Central memory CD8-positive, alpha-beta T cell (primary cell): ENCODE measurements around the gene ABCG1.

Experiments
- ATAC-seq: fragments of 150-1000 bp; cut with Tn5 transposase; replicated peaks from 2 replicates; pipeline ENCODE4 v1.10.0; 2022; ENCODE audit warnings: mild to moderate bottlenecking, moderate FRiP score, moderate number of reproducible peaks; ENCODE audit not compliant: poor library complexity, severe bottlenecking; ENCODE audit errors: extremely low read depth
- DNase-seq, 2 donors: peaks; one replicate each; pipeline ENCODE4 v3.0.0; 2021; ENCODE audit warnings: low spot score in 2 of 2
- H3K27ac Mint-ChIP-seq: one replicate; pipeline ENCODE4 v1.8.0; 2022; ENCODE audit warnings: low read depth, mild to moderate bottlenecking, moderate library complexity, mixed read lengths
- H3K27me3 Mint-ChIP-seq: one replicate; pipeline ENCODE4 v1.8.0; 2022; ENCODE audit warnings: mixed read lengths
- H3K36me3 Mint-ChIP-seq: one replicate; pipeline ENCODE4 v1.8.0; 2022; ENCODE audit warnings: mild to moderate bottlenecking, moderate library complexity, mixed read lengths; ENCODE audit not compliant: insufficient read depth
- H3K4me1 Mint-ChIP-seq: one replicate; pipeline ENCODE4 v1.8.0; 2022; ENCODE audit warnings: mixed read lengths
- H3K4me3 Mint-ChIP-seq: one replicate; pipeline ENCODE4 v1.8.0; 2022; ENCODE audit warnings: mild to moderate bottlenecking, moderate library complexity, mixed read lengths
- H3K9me3 Mint-ChIP-seq: one replicate; pipeline ENCODE4 v1.8.0; 2022; ENCODE audit warnings: mixed read lengths

ABCG1 gene

DNA sequence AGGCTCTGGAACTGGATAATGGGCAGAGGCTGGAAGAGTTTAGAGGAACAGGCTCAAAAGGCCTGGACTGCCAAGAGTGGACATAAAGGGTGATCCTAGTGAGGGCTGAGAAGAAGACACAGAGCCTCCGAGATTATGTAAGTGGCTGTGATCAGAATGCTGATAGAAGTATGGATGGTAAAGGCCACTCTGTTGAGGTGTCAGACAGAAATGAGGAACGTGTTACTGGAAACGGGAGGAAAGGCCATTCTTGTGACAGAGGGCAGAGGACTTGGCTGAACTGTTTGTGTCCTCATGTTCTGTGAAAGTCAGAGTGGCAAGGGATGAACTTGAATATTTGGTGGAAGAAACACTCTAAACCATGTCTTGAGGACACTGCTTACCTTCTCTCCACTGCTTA is 6.7 kb upstream of the ABCG1 start:
- DNase-seq (no peak), ATAC-seq (no peak)
- Mint-ChIP-seq H3K36me3 (peaks cover 3% of the 10 kb centered on the region), H3K27ac (no peak overlapping the region), H3K9me3 (no peaks in the 10 kb centered on the region), H3K4me3 (no peak overlapping the region), H3K27me3 (no peaks in the 10 kb centered on the region), H3K4me1 (peaks cover 8% of the 10 kb centered on the region)

- H3K27ac Mint-ChIP-seq: no peak overlapping the region
- no peak overlapping the region for H3K4me3 Mint-ChIP-seq
- H3K27me3 Mint-ChIP-seq: no peaks in the 10 kb centered on the region
- ATAC-seq (no peak), DNase-seq (no peak)
- H3K9me3 Mint-ChIP-seq: no peaks in the 10 kb centered on the region
- peaks cover 8% of the 10 kb centered on the region for H3K4me1 Mint-ChIP-seq
- H3K36me3 Mint-ChIP-seq: peaks cover 3% of the 10 kb centered on the region
Measured at GRCh38 chr21:42213082-42213774, 5.7 kb upstream of the ABCG1 start.

DNA sequence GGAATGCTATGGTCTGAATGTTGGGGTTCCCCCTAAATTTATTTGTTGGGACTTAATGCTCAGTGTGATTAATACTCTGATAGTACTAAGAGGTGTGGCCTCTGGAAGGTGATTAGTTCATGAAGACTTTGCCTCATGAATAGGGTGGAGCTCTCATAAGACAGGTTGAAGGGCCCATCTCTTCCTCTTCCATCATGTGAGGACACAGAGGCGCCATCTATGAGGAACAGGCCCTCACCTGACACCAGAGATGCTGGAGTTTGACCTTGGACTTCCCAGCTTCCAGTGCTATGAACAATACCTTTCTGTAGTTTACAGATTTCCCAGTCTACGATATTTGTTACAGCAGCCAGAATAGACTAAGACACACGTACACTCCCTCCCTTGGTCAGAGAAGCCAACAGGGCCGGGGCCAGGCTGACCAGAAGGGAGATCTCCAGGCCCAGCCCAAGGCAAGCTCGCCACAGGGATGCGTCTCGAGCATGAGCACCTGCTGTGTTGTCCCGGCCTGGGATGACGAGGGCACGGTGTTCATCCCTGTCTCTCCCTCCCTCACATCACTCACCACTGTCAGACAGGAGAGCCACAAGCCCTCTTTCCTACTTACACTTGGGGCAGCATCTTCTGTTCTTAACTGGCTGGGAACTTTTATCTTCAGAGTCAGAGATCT is 4.7 kb upstream of the ABCG1 start:
- no peak for ATAC-seq
- Mint-ChIP-seq H3K36me3 (peaks cover 3% of the 10 kb centered on the region), H3K4me1 (peaks cover 8% of the 10 kb centered on the region), H3K27ac (no peak overlapping the region), H3K4me3 (no peak overlapping the region), H3K27me3 (no peaks in the 10 kb centered on the region), H3K9me3 (no peaks in the 10 kb centered on the region)
- no peak for DNase-seq

GRCh38 chr21:42214921-42215320 is 4.0 kb upstream of the ABCG1 start:
- no peak for ATAC-seq
- H3K4me1 Mint-ChIP-seq: peaks cover 10% of the 10 kb centered on the region
- no peak for DNase-seq
- H3K36me3 Mint-ChIP-seq: peaks cover 6% of the 10 kb centered on the region
- H3K4me3 Mint-ChIP-seq: no peak overlapping the region
- H3K27ac Mint-ChIP-seq: no peak overlapping the region
- H3K27me3 Mint-ChIP-seq: no peaks in the 10 kb centered on the region
- H3K9me3 Mint-ChIP-seq: no peaks in the 10 kb centered on the region

GRCh38 chr21:42215942-42216725 is 2.8 kb upstream of the ABCG1 start:
- H3K36me3 Mint-ChIP-seq: peaks cover 10% of the 10 kb centered on the region
- H3K4me3 Mint-ChIP-seq: no peak overlapping the region
- H3K9me3 Mint-ChIP-seq: no peaks in the 10 kb centered on the region
- H3K27ac Mint-ChIP-seq: no peak overlapping the region
- no peaks in the 10 kb centered on the region for H3K27me3 Mint-ChIP-seq
- no peak for DNase-seq
- H3K4me1 Mint-ChIP-seq: peaks cover 18% of the 10 kb centered on the region
- no peak for ATAC-seq

DNA sequence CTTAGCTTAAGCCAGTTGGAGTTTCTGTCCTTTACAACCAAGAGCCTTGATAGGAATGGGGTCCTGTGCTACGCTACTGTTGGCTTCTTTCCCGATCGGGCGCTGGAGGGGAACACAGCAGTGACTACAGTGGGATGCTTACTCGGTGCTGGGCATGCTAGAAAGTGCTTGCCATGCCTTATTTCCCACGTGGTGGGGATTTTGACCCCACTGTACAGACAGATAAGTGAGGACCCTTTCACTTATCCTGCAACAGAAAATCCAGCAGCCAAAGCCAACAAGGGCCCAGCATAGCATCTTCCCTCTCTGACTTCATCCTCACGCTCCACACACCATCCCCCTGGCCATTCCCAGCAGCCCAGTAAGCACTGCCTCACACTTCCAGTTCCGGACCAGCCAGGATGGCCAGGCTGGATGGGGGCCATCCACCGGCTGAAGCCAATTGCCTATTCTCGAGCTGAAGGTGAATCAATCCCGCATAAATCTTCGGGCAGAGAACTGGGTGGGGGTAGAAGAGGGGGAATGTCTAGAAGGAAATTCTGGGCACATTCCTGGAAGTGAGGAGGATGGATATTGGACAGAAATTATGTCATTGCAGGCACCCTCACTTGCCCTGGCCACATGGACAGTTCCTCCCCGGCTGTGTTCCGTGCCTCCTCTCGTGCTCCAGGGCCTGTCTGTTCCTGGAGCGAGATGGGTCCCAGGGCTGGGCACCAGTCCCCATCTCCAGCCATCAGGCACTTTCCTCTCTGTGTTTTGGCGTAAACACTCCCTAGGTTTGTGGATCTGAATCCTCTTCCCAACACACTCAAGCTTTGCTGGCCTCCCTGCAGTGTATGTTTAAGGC is 2.0 kb upstream of the ABCG1 start:
- no peaks in the 10 kb centered on the region for H3K9me3 Mint-ChIP-seq
- ATAC-seq (no peak), DNase-seq (no peak)
- no peak overlapping the region for H3K27ac Mint-ChIP-seq
- H3K4me3 Mint-ChIP-seq: no peak overlapping the region
- no peaks in the 10 kb centered on the region for H3K27me3 Mint-ChIP-seq
- peaks cover 10% of the 10 kb centered on the region for H3K36me3 Mint-ChIP-seq
- peaks cover 18% of the 10 kb centered on the region for H3K4me1 Mint-ChIP-seq

- H3K4me1 Mint-ChIP-seq: peaks cover 23% of the 10 kb centered on the region
- peak; percentile 21 for ATAC-seq
- peak overlapping the region; percentile 88 for H3K4me3 Mint-ChIP-seq
- H3K27ac Mint-ChIP-seq: peak overlapping the region; percentile 98
- DNase-seq: no peak
- H3K9me3 Mint-ChIP-seq: no peaks in the 10 kb centered on the region
- H3K36me3 Mint-ChIP-seq: peaks cover 7% of the 10 kb centered on the region
- H3K27me3 Mint-ChIP-seq: no peaks in the 10 kb centered on the region
Measured at GRCh38 chr21:42219606-42220137, 732 bp downstream of the ABCG1 start.

- peaks cover 21% of the 10 kb centered on the region for H3K4me1 Mint-ChIP-seq
- H3K9me3 Mint-ChIP-seq: no peaks in the 10 kb centered on the region
- H3K4me3 Mint-ChIP-seq: peak overlapping the region; percentile 88
- H3K27ac Mint-ChIP-seq: peak overlapping the region; percentile 98
- DNase-seq (peak; percentile 66 to 87), ATAC-seq (peak; percentile 92)
- H3K36me3 Mint-ChIP-seq: peaks cover 7% of the 10 kb centered on the region
- no peaks in the 10 kb centered on the region for H3K27me3 Mint-ChIP-seq
Measured at GRCh38 chr21:42220138-42220701, 1.3 kb downstream of the ABCG1 start.

GRCh38 chr21:42221581-42222345 is 2.8 kb downstream of the ABCG1 start:
- Mint-ChIP-seq H3K9me3 (no peaks in the 10 kb centered on the region), H3K4me3 (no peak overlapping the region), H3K27ac (peak overlapping the region; percentile 98), H3K27me3 (no peaks in the 10 kb centered on the region), H3K36me3 (peaks cover 17% of the 10 kb centered on the region), H3K4me1 (peaks cover 26% of the 10 kb centered on the region)
- DNase-seq (no peak), ATAC-seq (no peak)

GRCh38 chr21:42222386-42222785 is 3.4 kb downstream of the ABCG1 start:
- Mint-ChIP-seq H3K36me3 (peaks cover 20% of the 10 kb centered on the region), H3K4me1 (peaks cover 33% of the 10 kb centered on the region), H3K4me3 (no peak overlapping the region), H3K27ac (no peak overlapping the region), H3K27me3 (no peaks in the 10 kb centered on the region), H3K9me3 (no peaks in the 10 kb centered on the region)
- no peak for DNase-seq
- no peak for ATAC-seq

- H3K27me3 Mint-ChIP-seq: no peaks in the 10 kb centered on the region
- H3K27ac Mint-ChIP-seq: no peak overlapping the region
- no peaks in the 10 kb centered on the region for H3K9me3 Mint-ChIP-seq
- ATAC-seq (no peak), DNase-seq (no peak)
- H3K36me3 Mint-ChIP-seq: peaks cover 24% of the 10 kb centered on the region
- no peak overlapping the region for H3K4me3 Mint-ChIP-seq
- H3K4me1 Mint-ChIP-seq: peaks cover 38% of the 10 kb centered on the region
Measured at GRCh38 chr21:42222821-42223390, 4.0 kb downstream of the ABCG1 start.
